Measurements from ENCODE around the gene ATP6V1C2.

ATP6V1C2 gene

GRCh38 chr2:10722252-10722825, 909 bp downstream of the ATP6V1C2 start:
- DNase-seq (ENCODE audit: low spot score), result no peak
- TF ChIP-seq CTCF (IDR thresholded peaks at IDR 0.05; ENCODE audit: extremely low read depth, insufficient read depth, missing control alignments), result no peak
- in situ Hi-C loops (cut with MboI; ENCODE audit: low pct_unique_long_range_greater_than_20kb, low sequenced_read_pairs, unreplicated experiment), result no loop called here

- in situ Hi-C loops (cut with MboI; ENCODE audit: low pct_unique_long_range_greater_than_20kb, low sequenced_read_pairs, unreplicated experiment), result no loop called here
- no peak for TF ChIP-seq CTCF (IDR thresholded peaks at IDR 0.05; ENCODE audit: extremely low read depth, insufficient read depth, missing control alignments)
- no peak for DNase-seq (ENCODE audit: low spot score)
Measured at GRCh38 chr2:10732924-10733565, 11.6 kb downstream of the ATP6V1C2 start.

GRCh38 chr2:10733566-10733925, 12.1 kb downstream of the ATP6V1C2 start:
- in situ Hi-C loops (cut with MboI; ENCODE audit: low pct_unique_long_range_greater_than_20kb, low sequenced_read_pairs, unreplicated experiment), result no loop called here
- no peak for TF ChIP-seq CTCF (IDR thresholded peaks at IDR 0.05; ENCODE audit: extremely low read depth, insufficient read depth, missing control alignments)
- DNase-seq (ENCODE audit: low spot score), result no peak

GRCh38 chr2:10733980-10734379, 12.6 kb downstream of the ATP6V1C2 start:
- no peak for TF ChIP-seq CTCF (IDR thresholded peaks at IDR 0.05; ENCODE audit: extremely low read depth, insufficient read depth, missing control alignments)
- DNase-seq (ENCODE audit: low spot score), result no peak
- in situ Hi-C loops (cut with MboI; ENCODE audit: low pct_unique_long_range_greater_than_20kb, low sequenced_read_pairs, unreplicated experiment), result no loop called here

GRCh38 chr2:10738192-10738591, 16.8 kb downstream of the ATP6V1C2 start:
- DNase-seq (ENCODE audit: low spot score), result no peak
- in situ Hi-C loops (cut with MboI; ENCODE audit: low pct_unique_long_range_greater_than_20kb, low sequenced_read_pairs, unreplicated experiment), result no loop called here
- TF ChIP-seq CTCF (IDR thresholded peaks at IDR 0.05; ENCODE audit: extremely low read depth, insufficient read depth, missing control alignments), result no peak

- no peak for TF ChIP-seq CTCF (IDR thresholded peaks at IDR 0.05; ENCODE audit: extremely low read depth, insufficient read depth, missing control alignments)
- no peak for DNase-seq (ENCODE audit: low spot score)
- in situ Hi-C loops (cut with MboI; ENCODE audit: low pct_unique_long_range_greater_than_20kb, low sequenced_read_pairs, unreplicated experiment), result no loop called here
Measured at GRCh38 chr2:10740226-10740625, 18.8 kb downstream of the ATP6V1C2 start.
